OCI-LY3 (cell line): ENCODE results near the gene CARD11.

Experiments
- EZH2phosphoT487 ChIP-seq: fragments of 200-600 bp; shearing (Covaris generic); IDR thresholded peaks from 2 replicates; pipeline ENCODE4 v1.6.1; 2018; ENCODE audit warnings: antibody characterized with exemption, mixed run types, low read depth
- TF ChIP-seq, protein P1 (sequence below): fragments of 200-600, 300-600 bp; sonication (generic); IDR thresholded peaks from 2 replicates; pipeline ENCODE4 v1.5.1; 2014; ENCODE audit warnings: antibody characterized with exemption, low read length, low read depth

DNA sequence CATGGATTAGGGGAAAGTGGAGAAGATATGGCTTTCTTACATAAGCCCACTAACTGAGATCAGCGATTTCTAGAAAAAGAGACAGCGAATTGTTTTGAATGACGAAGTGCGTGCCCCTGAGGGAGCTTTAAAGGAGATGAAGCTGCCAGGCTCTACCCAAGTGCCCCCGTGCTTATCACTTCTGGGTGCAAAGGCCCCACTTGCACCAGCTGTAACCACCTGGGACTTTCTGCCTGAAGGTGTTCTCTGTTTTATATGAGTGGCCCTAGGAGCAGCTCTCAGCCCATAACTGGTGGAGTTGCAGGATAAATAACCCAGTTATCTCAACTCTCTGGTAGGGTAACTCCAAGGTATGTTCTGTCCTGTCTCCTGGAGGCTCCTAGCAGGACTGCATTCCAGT is 20.4 kb upstream of the CARD11 start:
- TF ChIP-seq EZH2phosphoT487, result no peak
- TF ChIP-seq, protein P1, sequence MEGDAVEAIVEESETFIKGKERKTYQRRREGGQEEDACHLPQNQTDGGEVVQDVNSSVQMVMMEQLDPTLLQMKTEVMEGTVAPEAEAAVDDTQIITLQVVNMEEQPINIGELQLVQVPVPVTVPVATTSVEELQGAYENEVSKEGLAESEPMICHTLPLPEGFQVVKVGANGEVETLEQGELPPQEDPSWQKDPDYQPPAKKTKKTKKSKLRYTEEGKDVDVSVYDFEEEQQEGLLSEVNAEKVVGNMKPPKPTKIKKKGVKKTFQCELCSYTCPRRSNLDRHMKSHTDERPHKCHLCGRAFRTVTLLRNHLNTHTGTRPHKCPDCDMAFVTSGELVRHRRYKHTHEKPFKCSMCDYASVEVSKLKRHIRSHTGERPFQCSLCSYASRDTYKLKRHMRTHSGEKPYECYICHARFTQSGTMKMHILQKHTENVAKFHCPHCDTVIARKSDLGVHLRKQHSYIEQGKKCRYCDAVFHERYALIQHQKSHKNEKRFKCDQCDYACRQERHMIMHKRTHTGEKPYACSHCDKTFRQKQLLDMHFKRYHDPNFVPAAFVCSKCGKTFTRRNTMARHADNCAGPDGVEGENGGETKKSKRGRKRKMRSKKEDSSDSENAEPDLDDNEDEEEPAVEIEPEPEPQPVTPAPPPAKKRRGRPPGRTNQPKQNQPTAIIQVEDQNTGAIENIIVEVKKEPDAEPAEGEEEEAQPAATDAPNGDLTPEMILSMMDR, result no peak
